GM19468 (cell line): Measurements from ENCODE around the gene LCN10.
A peak's percentile ranks its signal among the peaks of the same experiment; 100 is the strongest.
"Not testable (repeated sequence)": the region's sequence is repeated elsewhere in the genome, so short reads cannot be mapped to it uniquely, and the experiment has no call there.

ENCODE experiments used
- ATAC-seq: cut with Tn5 transposase; IDR thresholded peaks from one replicate; pipeline ENCODE4 v1.9.1; 2021; ENCODE audit warnings: mild to moderate bottlenecking, moderate library complexity, moderate number of reproducible peaks; ENCODE audit not compliant: unreplicated experiment; ENCODE audit errors: extremely low read depth

Gene LCN10

DNA sequence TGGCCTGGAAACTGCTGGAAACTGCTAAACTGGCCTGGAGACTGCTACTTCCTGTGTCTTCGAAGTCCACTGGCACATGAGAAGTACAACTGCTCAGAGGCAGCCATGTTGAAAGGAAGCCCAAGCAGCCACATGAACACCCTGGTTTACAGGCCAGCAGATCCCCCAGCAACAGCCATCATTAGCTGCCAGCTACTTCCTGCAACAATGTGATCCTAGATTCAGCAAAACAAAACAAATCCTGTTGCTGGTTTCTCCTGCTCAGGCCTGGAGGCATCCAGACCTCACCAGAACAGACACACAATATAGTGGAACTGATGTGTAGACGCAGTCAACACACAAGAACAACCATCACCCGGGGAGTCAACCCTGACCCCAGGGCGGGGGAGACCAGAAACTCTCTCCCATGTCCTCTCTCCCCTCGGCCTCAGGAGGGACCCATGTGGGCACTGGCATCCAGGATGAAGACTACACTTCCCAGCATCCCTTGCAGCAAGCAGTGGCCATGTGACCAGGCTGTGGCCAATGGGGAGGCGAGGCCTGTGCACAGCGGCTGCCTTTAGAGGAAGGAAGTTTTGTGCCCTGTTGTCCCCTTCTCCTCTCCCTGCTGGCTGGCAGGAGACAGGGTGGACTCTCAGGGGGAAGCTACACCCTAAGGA, 30.8 kb upstream of the LCN10 start:
- no peak for ATAC-seq

DNA sequence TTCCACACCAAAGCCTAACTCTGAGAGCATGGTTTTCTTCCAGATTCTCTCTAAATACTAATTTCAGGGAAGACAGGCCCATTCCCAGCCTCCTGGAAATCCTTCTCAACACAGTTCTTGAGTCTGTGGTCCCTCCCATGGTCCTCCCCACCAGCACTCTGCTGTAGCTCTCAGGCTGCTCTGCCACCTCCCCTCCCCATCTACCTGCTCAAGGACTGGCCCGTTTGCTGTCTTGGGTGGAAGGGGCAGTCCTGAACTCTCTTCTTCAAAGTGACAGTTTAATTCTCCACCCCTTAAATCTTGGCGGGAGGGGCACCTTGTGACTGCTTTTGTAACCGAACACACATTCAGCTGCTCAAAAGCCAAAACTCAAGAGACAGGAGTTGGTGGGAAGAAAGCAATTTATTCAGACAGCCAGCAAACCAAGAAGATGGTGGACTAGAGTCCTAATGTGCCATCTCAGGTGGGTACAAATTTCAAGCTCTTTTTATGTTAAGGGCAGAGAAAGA, 29.2 kb upstream of the LCN10 start:
- no peak for ATAC-seq

- no peak for ATAC-seq
Observed at GRCh38 chr9:136769710-136770191, 27.0 kb upstream of the LCN10 start.

GRCh38 chr9:136766410-136767120, 23.8 kb upstream of the LCN10 start:
- not testable (repeated sequence) for ATAC-seq

- ATAC-seq = peak; percentile 42
Observed at GRCh38 chr9:136765745-136766409, 23.1 kb upstream of the LCN10 start.

DNA sequence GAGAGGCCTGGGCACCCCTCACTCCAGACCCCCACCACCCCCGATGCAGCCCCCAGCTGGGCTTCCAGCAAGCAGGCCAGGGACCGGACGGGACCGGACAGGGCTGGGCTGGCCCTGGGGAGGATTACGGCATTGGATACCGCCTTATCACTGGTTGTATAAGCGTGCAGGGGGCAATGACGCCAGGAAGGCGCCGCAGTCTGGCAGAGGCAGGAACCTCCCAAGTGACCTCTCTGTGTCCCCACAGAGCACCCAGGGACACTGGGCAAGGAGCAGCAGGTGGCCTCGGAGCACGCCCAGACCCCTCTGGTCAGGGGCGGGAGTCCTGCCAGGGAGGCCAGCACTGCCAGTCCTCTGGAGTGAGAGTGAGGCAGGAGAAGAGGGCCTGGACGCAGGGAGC, 22.3 kb upstream of the LCN10 start:
- ATAC-seq = no peak

- ATAC-seq = no peak
Observed at GRCh38 chr9:136764301-136764891, 21.7 kb upstream of the LCN10 start, which contains the start of gene LCN15. TSS of gene LCN15 (minus strand) at chr9:136764518. CDS start at chr9:136764488, 30 bp downstream.

DNA sequence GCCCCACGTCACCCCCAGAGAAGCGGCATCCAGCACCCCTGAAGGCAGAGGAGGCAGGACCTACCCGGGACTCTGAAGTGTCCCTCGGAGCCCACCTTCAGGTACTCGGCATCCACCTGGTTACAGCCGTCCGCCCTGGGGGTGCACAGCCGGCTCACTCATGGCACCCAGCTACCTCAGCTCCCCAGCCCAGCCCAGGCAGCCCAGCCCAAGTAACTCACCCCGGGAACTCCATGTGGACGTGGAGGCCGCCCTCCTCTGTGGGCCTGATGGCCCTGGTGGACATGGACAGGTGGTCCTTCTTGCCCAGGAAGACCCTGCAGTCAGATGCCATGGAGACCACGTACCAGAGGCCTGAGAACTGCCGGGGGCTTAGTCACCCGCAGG, 20.9 kb upstream of the LCN10 start:
- ATAC-seq = no peak

- no peak for ATAC-seq
Observed at GRCh38 chr9:136762915-136763648, 20.3 kb upstream of the LCN10 start.

DNA sequence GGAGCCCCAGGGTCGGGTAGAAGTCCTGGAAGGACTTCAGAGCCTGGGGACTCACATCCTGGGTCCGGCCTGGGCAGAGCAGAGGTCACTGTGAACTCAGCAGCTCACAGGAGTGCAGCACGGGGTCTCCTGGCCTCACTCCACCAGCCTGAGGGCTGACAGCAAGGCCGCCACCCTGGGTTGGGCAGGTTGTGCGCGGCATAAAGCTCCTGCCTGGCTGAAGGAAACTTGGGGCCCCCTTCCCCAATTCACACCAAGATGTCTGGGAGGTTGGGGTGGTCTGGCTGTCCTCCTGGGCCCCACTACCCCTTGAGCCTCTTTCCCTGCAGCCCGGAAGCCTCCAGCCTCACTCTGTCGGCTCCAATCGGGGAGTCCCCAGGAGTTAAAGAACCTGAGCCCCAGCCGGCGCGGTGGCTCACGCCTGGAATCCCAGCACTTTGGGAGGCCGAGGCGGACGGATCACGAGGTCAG, 19.5 kb upstream of the LCN10 start:
- ATAC-seq = no peak

- no peak for ATAC-seq
Observed at GRCh38 chr9:136761545-136761981, 18.8 kb upstream of the LCN10 start.

GRCh38 chr9:136760834-136761544, 18.2 kb upstream of the LCN10 start:
- not testable (repeated sequence) for ATAC-seq

DNA sequence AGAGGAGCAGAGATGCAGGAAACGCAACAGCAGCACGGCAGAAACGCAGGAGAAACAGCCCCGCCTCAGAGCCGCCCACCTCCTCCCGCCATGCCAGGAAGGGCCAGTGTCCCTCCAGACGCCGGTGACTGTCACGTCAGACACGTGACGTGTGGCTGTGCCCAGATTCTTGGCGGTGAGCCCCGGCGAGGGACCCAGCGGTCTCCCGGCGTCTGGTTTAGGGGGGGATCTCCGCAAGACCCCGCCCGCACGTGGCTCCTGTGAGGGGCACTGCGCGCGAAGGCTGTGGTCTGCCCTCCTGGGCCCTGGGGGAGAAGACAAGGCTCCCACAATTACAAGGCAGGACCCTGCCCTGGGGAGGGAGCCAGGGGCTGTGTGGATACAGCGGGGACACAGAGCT, 17.7 kb upstream of the LCN10 start:
- ATAC-seq = no peak

GRCh38 chr9:136759436-136760325, 16.9 kb upstream of the LCN10 start:
- ATAC-seq = no peak

GRCh38 chr9:136759001-136759400, 16.3 kb upstream of the LCN10 start:
- no peak for ATAC-seq

- ATAC-seq = no peak
Observed at GRCh38 chr9:136757751-136758140, 15.0 kb upstream of the LCN10 start.

- no peak for ATAC-seq
Observed at GRCh38 chr9:136757328-136757727, 14.6 kb upstream of the LCN10 start.

- ATAC-seq = no peak
Observed at GRCh38 chr9:136756836-136757235, 14.1 kb upstream of the LCN10 start.
